Neuronal stem cell (in vitro differentiated cells): ENCODE measurements around the gene LTN1.

Experiments used
- DNase-seq: peaks from one replicate; pipeline ENCODE4 v3.0.0-alpha.2; 2013; ENCODE audit warnings: low spot score
- H2AFZ ChIP-seq: one replicate; pipeline ENCODE4 v1.6.1; 2013; ENCODE audit warnings: mild to moderate bottlenecking, low read length, inconsistent platforms
- H2AK5ac ChIP-seq: 2 replicates; pipeline ENCODE4 v1.6.1; 2013; ENCODE audit warnings: low read depth, mild to moderate bottlenecking, inconsistent platforms, low read length, moderate library complexity, mixed read lengths
- H2BK120ac ChIP-seq: 2 replicates; pipeline ENCODE4 v1.6.1; 2013; ENCODE audit warnings: low read depth, mild to moderate bottlenecking, inconsistent platforms, low read length, moderate library complexity, mixed read lengths
- H2BK12ac ChIP-seq: one replicate; pipeline ENCODE4 v1.6.1; 2013; ENCODE audit warnings: low read length, inconsistent platforms
- H2BK15ac ChIP-seq: 2 replicates; pipeline ENCODE4 v1.6.1; 2013; ENCODE audit warnings: mild to moderate bottlenecking, low read length, inconsistent platforms, mixed read lengths
- H2BK5ac ChIP-seq: one replicate; pipeline ENCODE4 v1.6.1; 2013; ENCODE audit warnings: inconsistent platforms, mild to moderate bottlenecking, low read length, moderate library complexity
- H3K14ac ChIP-seq: one replicate; pipeline ENCODE4 v1.6.1; 2013; ENCODE audit warnings: low read length, inconsistent platforms
- H3K18ac ChIP-seq: 2 replicates; pipeline ENCODE4 v1.6.1; 2013; ENCODE audit warnings: low read length, inconsistent platforms
- H3K23ac ChIP-seq: 2 replicates; pipeline ENCODE4 v1.6.1; 2013; ENCODE audit warnings: low read depth, mild to moderate bottlenecking, mixed read lengths, low read length, inconsistent platforms; ENCODE audit not compliant: poor library complexity
- H3K27ac ChIP-seq: replicated peaks from 3 replicates; pipeline ENCODE4 v1.5.1; 2013; ENCODE audit warnings: low read length, inconsistent platforms
- H3K27me3 ChIP-seq, 3 experiments: 2 replicates each; pipeline ENCODE4 v1.6.1; 2013; ENCODE audit warnings: low read length in 3 of 3, mild to moderate bottlenecking in 2 of 3, inconsistent platforms in 1 of 3, low read depth in 1 of 3, mixed read lengths in 1 of 3, moderate library complexity in 1 of 3; ENCODE audit not compliant: control insufficient read depth in 3 of 3, insufficient read depth in 3 of 3
- H3K36me3 ChIP-seq, 2 donors: replicated peaks in 1 of 2; 2 replicates each; pipeline ENCODE4 v1.6.1; 2013; ENCODE audit warnings: low read length in 2 of 2; ENCODE audit not compliant: control insufficient read depth in 2 of 2, insufficient read depth in 2 of 2
- H3K4ac ChIP-seq: 2 replicates; pipeline ENCODE4 v1.6.1; 2013; ENCODE audit warnings: inconsistent platforms, mild to moderate bottlenecking, low read length, moderate library complexity
- H3K4me1 ChIP-seq, 2 donors: 1 replicate in 1 of 2; 2 replicates in 1 of 2; pipeline ENCODE4 v1.6.1; 2013; ENCODE audit warnings: low read length in 2 of 2, low read depth in 1 of 2; ENCODE audit not compliant: control insufficient read depth in 2 of 2, insufficient read depth in 1 of 2
- H3K4me2 ChIP-seq: one replicate; pipeline ENCODE4 v1.6.1; 2013; ENCODE audit warnings: mild to moderate bottlenecking, low read length, inconsistent platforms; ENCODE audit not compliant: insufficient read depth, poor library complexity, severe bottlenecking
- H3K4me3 ChIP-seq, 2 donors: 2 replicates each; pipeline ENCODE4 v1.5.1; 2013; ENCODE audit warnings: low read length in 2 of 2, mild to moderate bottlenecking in 2 of 2, inconsistent platforms in 1 of 2, moderate library complexity in 1 of 2
- H3K79me1 ChIP-seq: one replicate; pipeline ENCODE4 v1.6.1; 2013; ENCODE audit warnings: low read depth, mild to moderate bottlenecking, inconsistent platforms, low read length, moderate library complexity
- H3K9ac ChIP-seq: one replicate; pipeline ENCODE4 v1.6.1; 2013; ENCODE audit warnings: mild to moderate bottlenecking, low read depth, low read length, inconsistent platforms; ENCODE audit not compliant: poor library complexity
- H3K9me3 ChIP-seq, 2 donors: replicated peaks in 1 of 2; 2 replicates each; pipeline versions ENCODE3 to v1.6.1; 2013; ENCODE audit warnings: low read length in 2 of 2, mild to moderate bottlenecking in 2 of 2, inconsistent platforms in 1 of 2, low read depth in 1 of 2, mixed read lengths in 1 of 2, moderate library complexity in 1 of 2; ENCODE audit not compliant: control insufficient read depth in 2 of 2, insufficient read depth in 1 of 2
- H4K8ac ChIP-seq: one replicate; pipeline ENCODE4 v1.6.1; 2013; ENCODE audit warnings: low read depth, mild to moderate bottlenecking, inconsistent platforms, low read length, moderate library complexity
- H4K91ac ChIP-seq: one replicate; pipeline ENCODE4 v1.6.1; 2013; ENCODE audit warnings: low read length, low read depth, mild to moderate bottlenecking, inconsistent platforms; ENCODE audit not compliant: poor library complexity
- WGBS, 2 donors: extraction: QIAGEN DNeasy Blood & Tissue Kit; methylation state at CpG; one replicate each; pipeline ENCODE4 v1.1.7; 2013; ENCODE audit warnings: missing lambda C conversion rate in 2 of 2, mixed read lengths in 1 of 2; ENCODE audit not compliant: insufficient read length in 2 of 2, insufficient replicate concordance in 1 of 2; ENCODE audit errors: extremely low coverage in 2 of 2; 5-methylcytosine and 5-hydroxymethylcytosine counted together

Gene LTN1

DNA sequence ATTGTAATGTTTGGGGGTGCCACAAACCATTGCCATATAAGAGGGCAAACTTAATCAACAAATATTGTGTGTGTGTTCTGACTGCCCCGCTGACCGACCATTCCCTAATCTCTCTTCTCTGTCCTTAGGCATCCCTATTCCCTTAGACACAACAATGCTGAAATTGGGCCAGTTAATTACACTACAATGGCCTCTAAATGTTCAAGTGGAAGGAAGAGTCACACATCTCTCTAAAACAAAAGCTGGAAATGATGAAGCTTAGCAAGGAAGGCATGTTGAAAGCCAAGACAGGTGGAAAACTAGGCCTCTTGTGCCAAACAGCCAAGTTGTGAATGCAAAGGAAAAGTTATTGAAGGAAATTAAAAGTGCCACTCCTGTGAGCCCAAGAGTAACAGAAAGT lies 30.2 kb downstream of the LTN1 start:
- no peak overlapping the region for H2BK12ac ChIP-seq
- WGBS, 2 donors = no CpG with 5 or more reads among the region's 2 CpGs

DNA sequence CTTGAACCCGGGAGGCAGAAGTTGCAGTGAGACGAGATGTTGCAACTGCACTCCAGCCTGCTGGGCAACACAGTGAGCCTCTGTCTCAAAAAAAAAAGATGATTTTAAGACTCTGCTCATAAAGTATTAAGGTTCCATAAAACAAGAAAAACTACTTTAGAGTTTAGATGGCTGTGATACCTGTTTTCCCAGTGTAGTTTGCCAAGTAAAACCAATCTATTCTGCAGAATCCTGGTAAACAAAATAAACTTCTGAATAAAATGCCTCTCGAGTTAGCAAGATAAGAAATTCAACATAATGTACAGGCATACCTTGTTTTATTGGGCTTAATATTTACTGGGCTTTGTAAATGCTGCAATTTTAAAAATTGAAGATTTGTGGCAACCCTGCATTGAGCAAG lies 30.8 kb downstream of the LTN1 start:
- H3K27ac ChIP-seq = no peak overlapping the region
- no peak for DNase-seq
- no peaks in the 10 kb centered on the region for H3K4me1 ChIP-seq
- H3K4me3 ChIP-seq = no peak overlapping the region
- no peak overlapping the region for H3K18ac ChIP-seq
- H3K4ac ChIP-seq = no peak overlapping the region
- H3K27me3 ChIP-seq = no peaks in the 10 kb centered on the region
- H3K9me3 ChIP-seq = no peaks in the 10 kb centered on the region
- no CpG with 5 or more reads among the region's 3 CpGs for WGBS, 2 donors
- H2AFZ ChIP-seq = no peak overlapping the region
- no peak overlapping the region for H2BK12ac ChIP-seq
- no peak overlapping the region for H4K8ac ChIP-seq
- no peak overlapping the region for H3K4me2 ChIP-seq
- no peak overlapping the region for H3K9ac ChIP-seq
- no peaks in the 10 kb centered on the region for H3K79me1 ChIP-seq
- no peak overlapping the region for H4K91ac ChIP-seq
- no peak overlapping the region for H3K14ac ChIP-seq
- H2AK5ac ChIP-seq = no peak overlapping the region
- peaks cover 0 to 98% of the 10 kb centered on the region in 2 donors for H3K36me3 ChIP-seq
- H2BK5ac ChIP-seq = no peak overlapping the region
- H3K23ac ChIP-seq = no peak overlapping the region
- H2BK15ac ChIP-seq = no peak overlapping the region
- H2BK120ac ChIP-seq = no peak overlapping the region

More for the DNA sequence above, 30.2 kb downstream of the LTN1 start:
- no peaks in the 10 kb centered on the region for H3K79me1 ChIP-seq
- H3K9me3 ChIP-seq = no peaks in the 10 kb centered on the region
- H3K36me3 ChIP-seq = peaks cover 0 to 98% of the 10 kb centered on the region in 2 donors
- no peak overlapping the region for H2BK15ac ChIP-seq
- no peak overlapping the region for H3K18ac ChIP-seq
- H3K27ac ChIP-seq = no peak overlapping the region
- H4K8ac ChIP-seq = no peak overlapping the region
- no peak overlapping the region for H3K23ac ChIP-seq
- no peak overlapping the region for H2AFZ ChIP-seq
- H3K4me1 ChIP-seq = no peaks in the 10 kb centered on the region
- DNase-seq = no peak
- H2BK5ac ChIP-seq = no peak overlapping the region
- no peak overlapping the region for H3K4me3 ChIP-seq
- H3K27me3 ChIP-seq = no peaks in the 10 kb centered on the region
- no peak overlapping the region for H3K14ac ChIP-seq
- H3K4ac ChIP-seq = no peak overlapping the region
- H3K9ac ChIP-seq = no peak overlapping the region
- no peak overlapping the region for H3K4me2 ChIP-seq
- no peak overlapping the region for H2AK5ac ChIP-seq
- H4K91ac ChIP-seq = no peak overlapping the region
- H2BK120ac ChIP-seq = no peak overlapping the region

DNA sequence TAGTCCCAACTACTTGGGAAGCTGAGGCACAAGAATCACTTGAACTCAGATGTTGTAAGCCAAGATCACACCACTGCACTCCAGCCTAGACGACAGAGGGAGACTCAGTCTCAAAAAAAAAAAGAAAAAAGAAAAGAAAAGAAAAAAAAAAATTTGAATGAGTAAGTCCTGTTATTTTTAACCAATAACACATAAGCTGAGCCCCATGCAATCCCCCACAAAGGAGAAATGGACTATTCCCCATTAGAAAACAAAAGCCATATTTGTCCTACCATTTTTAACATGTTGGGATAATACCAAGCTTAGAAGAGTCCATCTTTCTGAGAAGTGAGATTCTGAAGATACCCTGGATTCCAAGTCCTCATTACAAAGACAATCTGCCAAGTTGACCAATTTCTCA lies 32.4 kb downstream of the LTN1 start:
- no peak overlapping the region for H3K4ac ChIP-seq
- H2AK5ac ChIP-seq = no peak overlapping the region
- no peak for DNase-seq
- H3K27me3 ChIP-seq = no peaks in the 10 kb centered on the region
- no peak overlapping the region for H3K14ac ChIP-seq
- no peak overlapping the region for H3K18ac ChIP-seq
- no peak overlapping the region for H2BK5ac ChIP-seq
- peaks cover 0 to 96% of the 10 kb centered on the region in 2 donors for H3K36me3 ChIP-seq
- H3K27ac ChIP-seq = no peak overlapping the region
- no peak overlapping the region for H3K9ac ChIP-seq
- H2BK12ac ChIP-seq = no peak overlapping the region
- no peaks in the 10 kb centered on the region for H3K9me3 ChIP-seq
- H3K23ac ChIP-seq = no peak overlapping the region
- no peaks in the 10 kb centered on the region for H3K4me1 ChIP-seq
- H4K91ac ChIP-seq = no peak overlapping the region
- H2AFZ ChIP-seq = no peak overlapping the region
- no peak overlapping the region for H2BK120ac ChIP-seq
- WGBS, 2 donors = no CpG with 5 or more reads among the region's 1 CpG
- no peaks in the 10 kb centered on the region for H3K79me1 ChIP-seq
- no peak overlapping the region for H3K4me3 ChIP-seq
- H2BK15ac ChIP-seq = no peak overlapping the region
- no peak overlapping the region for H4K8ac ChIP-seq
- no peak overlapping the region for H3K4me2 ChIP-seq

DNA sequence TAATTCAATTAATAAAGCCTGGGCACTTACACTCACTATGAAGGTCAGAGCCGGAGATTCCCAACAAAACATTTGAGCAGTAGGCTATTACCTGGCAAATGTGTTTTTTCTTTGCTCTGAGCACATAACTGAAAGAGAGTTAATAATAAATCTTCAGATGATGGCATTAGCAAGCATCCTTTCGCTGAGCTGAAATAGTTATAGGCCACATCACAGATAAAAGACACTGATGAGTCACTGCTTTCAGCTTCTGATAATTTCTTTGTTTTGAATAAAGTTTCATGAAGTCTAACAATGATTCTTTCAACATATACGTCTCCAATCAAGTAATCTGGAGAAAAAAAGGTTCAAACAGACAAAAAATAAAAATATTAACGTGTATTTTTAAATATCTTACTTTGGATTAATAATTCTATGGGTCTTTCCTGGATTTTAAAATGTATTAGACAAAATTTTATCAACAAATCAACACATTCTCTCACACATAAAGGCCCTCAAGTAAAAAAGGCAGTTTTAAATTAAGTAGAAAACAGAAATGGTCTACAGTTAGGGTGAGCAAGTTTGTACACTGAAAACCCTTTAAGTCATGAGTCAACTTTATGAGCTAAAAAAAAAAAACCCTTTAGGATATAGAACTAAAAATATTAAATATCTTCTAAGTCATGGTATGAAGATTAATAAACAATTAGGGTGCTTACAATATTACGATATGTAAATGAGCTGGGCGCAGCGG lies 33.1 kb downstream of the LTN1 start:
- H3K4ac ChIP-seq = no peak overlapping the region
- no peaks in the 10 kb centered on the region for H3K79me1 ChIP-seq
- H2BK15ac ChIP-seq = no peak overlapping the region
- H2AK5ac ChIP-seq = no peak overlapping the region
- no peak overlapping the region for H3K27ac ChIP-seq
- peaks cover 0 to 96% of the 10 kb centered on the region in 2 donors for H3K36me3 ChIP-seq
- no peak overlapping the region for H2AFZ ChIP-seq
- H3K4me1 ChIP-seq = no peaks in the 10 kb centered on the region
- H3K27me3 ChIP-seq = no peaks in the 10 kb centered on the region
- no CpG with 5 or more reads among the region's 7 CpGs for WGBS, 2 donors
- H4K91ac ChIP-seq = no peak overlapping the region
- no peak overlapping the region for H3K23ac ChIP-seq
- H3K9ac ChIP-seq = no peak overlapping the region
- no peak overlapping the region for H3K14ac ChIP-seq
- no peak overlapping the region for H2BK120ac ChIP-seq
- DNase-seq = no peak
- no peak overlapping the region for H2BK12ac ChIP-seq
- no peak overlapping the region for H2BK5ac ChIP-seq
- no peaks in the 10 kb centered on the region for H3K9me3 ChIP-seq
- H4K8ac ChIP-seq = no peak overlapping the region
- no peak overlapping the region for H3K18ac ChIP-seq
- H3K4me2 ChIP-seq = no peak overlapping the region
- H3K4me3 ChIP-seq = no peak overlapping the region
